ENCODE measurements around the gene MCCC1. TPM values are rescaled to one million over a fixed set of nuclear protein-coding genes. Genes with fewer than 3 reads are reported as not detected.
A peak's percentile ranks its signal among the peaks of the same experiment; 100 is the strongest.

The MCCC1 gene
- total RNA-seq, 1 experiment from 2014 or later = 61.7 TPM

DNA sequence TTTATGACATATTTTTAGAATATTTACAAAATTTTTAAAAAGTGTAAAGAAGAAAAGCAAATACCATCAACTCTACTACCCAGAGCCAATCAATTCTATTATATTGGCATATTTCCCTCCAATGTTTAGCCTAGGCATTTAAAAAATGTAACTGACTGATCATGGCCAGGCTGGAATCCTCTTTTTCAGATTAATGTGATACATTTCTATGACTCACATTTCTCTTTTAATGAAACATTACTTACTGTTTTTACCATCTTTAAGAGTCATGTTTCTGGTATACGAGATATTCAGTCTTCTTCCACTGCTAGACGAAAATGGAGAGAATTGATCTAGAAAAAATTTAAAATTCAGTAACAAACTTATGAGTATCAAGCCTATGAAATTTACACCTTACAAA lies 65.5 kb downstream of the MCCC1 start:
- Histone ChIP-seq H3K27me3 (ENCODE audit: low read length) (no peaks in the 10 kb centered on the region), H3K27ac (ENCODE audit: low read length) (no peak overlapping the region), H3K9me2 (replicated peaks; ENCODE audit: insufficient read depth, low read length) (no peaks in the 10 kb centered on the region), H3K36me3 (ENCODE audit: insufficient read depth, low read length) (peaks cover 52% of the 10 kb centered on the region), H3K9me3 (ENCODE audit: low read length) (no peaks in the 10 kb centered on the region), H3K4me2 (ENCODE audit: low read depth, low read length, poor library complexity, severe bottlenecking) (no peak overlapping the region), H3K9ac (ENCODE audit: low read length) (no peak overlapping the region), H3K4me1 (ENCODE audit: low read length) (no peaks in the 10 kb centered on the region), H4K20me1 (ENCODE audit: insufficient read depth, low read depth, low read length) (no peaks in the 10 kb centered on the region), H3K79me2 (ENCODE audit: low read length) (no peaks in the 10 kb centered on the region), H2AFZ (ENCODE audit: low read length) (no peak overlapping the region), H3K4me3 (ENCODE audit: low read length) (no peak overlapping the region)
- no peak for DNase-seq

DNA sequence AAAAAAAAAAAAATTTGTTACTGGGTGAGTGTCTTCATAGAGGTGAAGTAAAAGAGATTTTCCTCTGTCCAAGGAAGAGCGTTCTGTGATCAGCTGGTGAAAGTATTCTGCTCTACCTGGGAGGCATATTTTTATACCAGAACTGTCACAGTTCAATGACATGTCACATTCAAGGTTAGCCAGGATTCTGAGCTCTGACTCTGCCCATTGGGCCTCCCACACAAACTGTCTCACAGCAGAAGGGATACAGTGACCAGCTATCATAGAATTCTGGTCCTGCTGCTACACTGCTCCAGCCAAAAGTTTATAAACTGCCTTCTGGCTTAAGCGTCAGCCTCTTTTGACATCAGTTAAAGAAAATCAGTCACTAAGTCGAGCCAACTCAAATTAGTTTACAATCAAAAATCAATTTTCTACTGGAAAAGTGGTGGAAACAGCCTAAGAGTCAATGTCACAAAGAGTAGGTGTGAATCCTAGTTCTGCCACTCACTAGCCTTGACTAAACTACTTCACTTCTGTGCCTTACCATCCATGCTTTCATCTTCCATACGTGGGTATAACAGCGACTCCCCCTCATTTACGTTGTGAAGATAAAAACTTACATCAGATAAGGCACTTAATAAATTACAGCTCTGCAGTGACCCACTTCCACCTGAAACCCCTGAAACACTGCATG lies 66.3 kb downstream of the MCCC1 start:
- Histone ChIP-seq H3K79me2 (ENCODE audit: low read length) (no peaks in the 10 kb centered on the region), H3K4me2 (ENCODE audit: low read depth, low read length, poor library complexity, severe bottlenecking) (no peak overlapping the region), H3K9ac (ENCODE audit: low read length) (no peak overlapping the region), H3K9me2 (replicated peaks; ENCODE audit: insufficient read depth, low read length) (no peaks in the 10 kb centered on the region), H3K4me1 (ENCODE audit: low read length) (no peaks in the 10 kb centered on the region), H3K9me3 (ENCODE audit: low read length) (no peaks in the 10 kb centered on the region), H3K4me3 (ENCODE audit: low read length) (no peak overlapping the region), H3K27ac (ENCODE audit: low read length) (no peak overlapping the region), H3K36me3 (ENCODE audit: insufficient read depth, low read length) (peaks cover 53% of the 10 kb centered on the region), H4K20me1 (ENCODE audit: insufficient read depth, low read depth, low read length) (no peaks in the 10 kb centered on the region), H2AFZ (ENCODE audit: low read length) (no peak overlapping the region), H3K27me3 (ENCODE audit: low read length) (no peaks in the 10 kb centered on the region)
- DNase-seq = no peak

DNA sequence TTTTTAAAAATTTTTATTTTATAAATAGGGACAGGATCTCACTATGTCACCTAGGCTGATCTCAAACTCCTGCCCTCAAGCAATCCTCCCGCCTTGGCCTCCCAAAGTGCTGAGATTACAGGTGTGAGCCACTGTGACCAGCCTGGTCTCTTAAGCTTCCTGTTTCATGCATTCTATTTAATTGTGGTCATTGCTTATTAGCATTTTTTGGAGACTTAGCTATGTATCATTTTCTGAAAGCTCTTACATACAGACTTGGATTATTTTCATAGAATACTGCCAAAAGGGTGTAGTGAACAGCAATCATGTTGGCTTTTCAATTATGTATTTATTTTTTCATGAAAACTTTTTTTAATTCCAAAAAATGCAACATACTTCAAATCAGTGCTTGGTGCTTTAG lies 67.5 kb downstream of the MCCC1 start:
- H2AFZ ChIP-seq (ENCODE audit: low read length) = no peak overlapping the region
- H3K36me3 ChIP-seq (ENCODE audit: insufficient read depth, low read length) = peaks cover 46% of the 10 kb centered on the region

DNA sequence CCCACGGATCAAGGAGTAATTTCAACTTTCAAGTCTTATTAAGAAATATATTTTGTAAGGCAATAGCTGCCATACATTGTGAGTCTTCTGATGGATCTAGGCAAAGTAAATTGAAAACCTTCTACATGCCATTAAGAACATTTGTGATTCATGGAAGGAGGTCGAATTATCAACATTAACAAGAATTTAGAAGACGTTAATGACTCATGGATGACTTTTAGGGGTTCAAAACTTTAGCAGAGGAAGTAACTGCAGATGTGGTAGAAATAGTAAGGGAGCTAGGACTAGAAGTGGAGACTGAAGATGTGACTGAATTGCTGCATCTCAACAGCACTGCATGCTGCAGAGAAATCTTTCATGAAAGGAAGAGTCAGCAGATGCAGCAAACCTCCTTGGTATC lies 70.9 kb downstream of the MCCC1 start:
- peaks cover 57% of the 10 kb centered on the region for H3K36me3 ChIP-seq (ENCODE audit: insufficient read depth, low read length)
- no peak overlapping the region for H3K4me3 ChIP-seq (ENCODE audit: low read length)
- H3K9ac ChIP-seq (ENCODE audit: low read length) = no peak overlapping the region
- no peaks in the 10 kb centered on the region for H3K9me3 ChIP-seq (ENCODE audit: low read length)
- H3K79me2 ChIP-seq (ENCODE audit: low read length) = no peaks in the 10 kb centered on the region
- no peaks in the 10 kb centered on the region for H3K9me2 ChIP-seq (replicated peaks; ENCODE audit: insufficient read depth, low read length)
- DNase-seq = no peak
- no peaks in the 10 kb centered on the region for H4K20me1 ChIP-seq (ENCODE audit: insufficient read depth, low read depth, low read length)
- H3K27ac ChIP-seq (ENCODE audit: low read length) = no peak overlapping the region
- H3K4me1 ChIP-seq (ENCODE audit: low read length) = no peaks in the 10 kb centered on the region
- H3K27me3 ChIP-seq (ENCODE audit: low read length) = no peaks in the 10 kb centered on the region
- no peak overlapping the region for H3K4me2 ChIP-seq (ENCODE audit: low read depth, low read length, poor library complexity, severe bottlenecking)
- no peak overlapping the region for H2AFZ ChIP-seq (ENCODE audit: low read length)

More for the DNA sequence above, 67.5 kb downstream of the MCCC1 start:
- Histone ChIP-seq H4K20me1 (ENCODE audit: insufficient read depth, low read depth, low read length) (no peaks in the 10 kb centered on the region), H3K9ac (ENCODE audit: low read length) (no peak overlapping the region), H3K79me2 (ENCODE audit: low read length) (no peaks in the 10 kb centered on the region), H3K27me3 (ENCODE audit: low read length) (no peaks in the 10 kb centered on the region), H3K4me1 (ENCODE audit: low read length) (no peaks in the 10 kb centered on the region), H3K9me2 (replicated peaks; ENCODE audit: insufficient read depth, low read length) (no peaks in the 10 kb centered on the region), H3K4me3 (ENCODE audit: low read length) (no peak overlapping the region), H3K9me3 (ENCODE audit: low read length) (no peaks in the 10 kb centered on the region), H3K4me2 (ENCODE audit: low read depth, low read length, poor library complexity, severe bottlenecking) (no peak overlapping the region), H3K27ac (ENCODE audit: low read length) (no peak overlapping the region)
- no peak for DNase-seq

DNA sequence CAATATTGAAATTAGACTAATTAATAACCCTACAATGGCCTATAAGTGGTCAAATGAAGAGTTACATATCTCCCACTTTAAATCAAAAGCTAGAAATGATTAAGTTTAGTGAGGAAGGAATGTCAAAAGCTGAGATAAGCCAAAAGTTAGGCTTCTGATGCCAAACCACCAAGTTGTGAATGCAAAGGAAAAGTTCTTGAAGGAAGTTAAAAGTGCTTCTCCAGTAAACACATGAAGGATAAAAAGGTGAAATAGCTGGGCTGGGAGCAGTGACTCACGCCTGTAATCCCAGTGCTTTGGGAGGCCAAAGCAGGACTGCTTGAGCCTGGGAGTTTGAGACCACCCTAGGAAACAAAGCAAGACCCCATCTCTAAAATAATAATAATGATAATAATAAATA lies 72.0 kb downstream of the MCCC1 start:
- no peak for DNase-seq
- H3K4me1 ChIP-seq (ENCODE audit: low read length) = no peaks in the 10 kb centered on the region
- no peak overlapping the region for H3K27ac ChIP-seq (ENCODE audit: low read length)
- no peaks in the 10 kb centered on the region for H3K9me2 ChIP-seq (replicated peaks; ENCODE audit: insufficient read depth, low read length)
- H3K4me2 ChIP-seq (ENCODE audit: low read depth, low read length, poor library complexity, severe bottlenecking) = no peak overlapping the region
- no peaks in the 10 kb centered on the region for H3K79me2 ChIP-seq (ENCODE audit: low read length)
- no peaks in the 10 kb centered on the region for H3K9me3 ChIP-seq (ENCODE audit: low read length)
- H3K36me3 ChIP-seq (ENCODE audit: insufficient read depth, low read length) = peaks cover 60% of the 10 kb centered on the region
- no peak overlapping the region for H3K4me3 ChIP-seq (ENCODE audit: low read length)
- no peaks in the 10 kb centered on the region for H4K20me1 ChIP-seq (ENCODE audit: insufficient read depth, low read depth, low read length)
- no peak overlapping the region for H2AFZ ChIP-seq (ENCODE audit: low read length)
- H3K9ac ChIP-seq (ENCODE audit: low read length) = no peak overlapping the region
- H3K27me3 ChIP-seq (ENCODE audit: low read length) = no peaks in the 10 kb centered on the region

DNA sequence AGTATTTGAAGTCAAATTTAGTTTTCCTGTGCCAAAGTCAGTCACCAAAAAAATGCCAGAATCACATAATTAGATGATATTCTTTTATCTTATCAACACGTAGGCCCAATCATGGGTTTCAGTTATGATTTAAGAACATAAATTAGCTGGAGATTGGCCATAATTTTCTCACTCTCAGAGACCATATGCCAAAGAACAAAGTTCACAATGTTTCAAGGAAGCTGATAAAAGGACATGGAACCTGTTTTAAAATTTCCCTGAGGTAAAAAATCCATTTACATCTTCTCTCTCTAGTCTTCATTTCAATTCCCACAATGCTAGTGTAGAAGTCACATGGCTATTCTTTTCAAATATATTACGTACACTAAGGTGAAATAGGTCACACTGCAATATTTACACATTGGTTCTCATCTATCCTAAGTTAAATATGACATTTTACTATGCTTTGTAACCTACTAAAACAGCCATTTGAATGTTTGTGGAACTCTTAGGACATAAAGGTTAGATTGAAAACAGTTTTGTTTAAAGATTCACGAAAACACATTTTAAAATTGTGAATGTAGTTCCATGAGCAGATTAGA lies 76.3 kb downstream of the MCCC1 start:
- H3K9me2 ChIP-seq (replicated peaks; ENCODE audit: insufficient read depth, low read length) = no peaks in the 10 kb centered on the region
- no peak for DNase-seq
- no peaks in the 10 kb centered on the region for H3K9me3 ChIP-seq (ENCODE audit: low read length)
- H3K27ac ChIP-seq (ENCODE audit: low read length) = no peak overlapping the region
- H3K36me3 ChIP-seq (ENCODE audit: insufficient read depth, low read length) = peaks cover 61% of the 10 kb centered on the region
- no peak overlapping the region for H3K4me3 ChIP-seq (ENCODE audit: low read length)
- H2AFZ ChIP-seq (ENCODE audit: low read length) = no peak overlapping the region
- H3K79me2 ChIP-seq (ENCODE audit: low read length) = no peaks in the 10 kb centered on the region
- H3K9ac ChIP-seq (ENCODE audit: low read length) = no peak overlapping the region
- no peaks in the 10 kb centered on the region for H3K4me1 ChIP-seq (ENCODE audit: low read length)
- no peaks in the 10 kb centered on the region for H3K27me3 ChIP-seq (ENCODE audit: low read length)
- no peaks in the 10 kb centered on the region for H4K20me1 ChIP-seq (ENCODE audit: insufficient read depth, low read depth, low read length)
- H3K4me2 ChIP-seq (ENCODE audit: low read depth, low read length, poor library complexity, severe bottlenecking) = no peak overlapping the region

DNA sequence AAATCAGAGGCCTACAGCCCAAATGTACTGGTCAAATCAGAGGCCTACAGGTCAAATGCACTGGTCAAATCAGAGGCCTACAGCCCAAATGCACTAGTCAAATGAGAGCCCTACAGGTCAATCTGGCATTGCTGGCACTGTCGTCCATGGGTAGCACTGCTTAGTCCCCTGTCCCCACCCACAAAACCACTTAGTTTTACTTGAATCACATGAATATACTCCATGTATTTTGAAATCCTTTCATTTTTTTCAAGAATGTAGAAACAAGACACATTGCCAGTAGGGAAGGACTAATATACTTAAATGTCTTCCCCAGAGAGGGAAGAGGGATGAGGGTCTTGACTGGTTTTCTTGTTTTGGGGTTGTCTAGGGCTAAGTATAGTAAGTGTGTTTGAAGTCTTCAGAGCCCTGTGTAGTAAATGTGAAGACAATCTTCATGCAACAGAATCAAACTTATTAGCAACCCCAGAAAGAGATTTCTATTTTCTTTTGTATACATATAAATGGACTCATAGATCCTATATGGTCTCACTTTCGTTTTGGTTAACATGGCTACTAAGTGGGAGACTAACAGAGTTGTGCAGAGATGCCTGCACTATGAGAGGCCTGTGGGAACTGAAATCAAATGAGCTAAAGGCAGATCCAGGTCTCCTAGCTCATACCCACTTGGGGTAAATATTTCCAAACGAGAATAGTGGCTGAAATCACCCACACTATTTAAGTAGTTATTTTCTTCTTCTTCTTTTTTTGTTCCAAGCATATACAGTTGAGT lies 80.7 kb downstream of the MCCC1 start:
- Histone ChIP-seq H4K20me1 (ENCODE audit: insufficient read depth, low read depth, low read length) (no peaks in the 10 kb centered on the region), H3K79me2 (ENCODE audit: low read length) (no peaks in the 10 kb centered on the region)

DNA sequence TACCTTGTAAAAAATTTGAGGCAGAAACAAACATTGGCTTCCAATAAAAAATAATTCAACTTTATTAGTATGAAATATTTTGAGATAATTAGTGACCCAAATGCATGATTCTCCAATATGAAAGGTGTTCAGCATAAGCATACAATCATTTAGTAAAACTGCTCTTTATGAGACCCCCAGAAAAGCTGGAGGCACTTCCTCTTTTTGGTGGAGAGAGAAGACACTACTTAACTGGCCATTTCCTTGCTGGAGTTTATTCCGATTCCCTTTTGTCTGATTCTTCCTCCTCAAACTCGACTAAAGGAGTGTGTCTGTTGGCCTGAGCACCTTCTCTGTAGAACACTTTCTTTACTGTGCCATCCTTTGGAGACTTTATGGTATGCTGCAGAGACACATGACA lies 84.1 kb downstream of the MCCC1 start:
- Histone ChIP-seq H3K9me3 (ENCODE audit: low read length) (no peaks in the 10 kb centered on the region), H4K20me1 (ENCODE audit: insufficient read depth, low read depth, low read length) (no peaks in the 10 kb centered on the region), H3K27ac (ENCODE audit: low read length) (no peak overlapping the region), H2AFZ (ENCODE audit: low read length) (no peak overlapping the region), H3K36me3 (ENCODE audit: insufficient read depth, low read length) (peaks cover 36% of the 10 kb centered on the region), H3K79me2 (ENCODE audit: low read length) (no peaks in the 10 kb centered on the region), H3K4me2 (ENCODE audit: low read depth, low read length, poor library complexity, severe bottlenecking) (no peak overlapping the region), H3K9me2 (replicated peaks; ENCODE audit: insufficient read depth, low read length) (no peaks in the 10 kb centered on the region), H3K4me3 (ENCODE audit: low read length) (no peak overlapping the region), H3K27me3 (ENCODE audit: low read length) (no peaks in the 10 kb centered on the region), H3K9ac (ENCODE audit: low read length) (no peak overlapping the region), H3K4me1 (ENCODE audit: low read length) (no peaks in the 10 kb centered on the region)
- DNase-seq = no peak

More for the DNA sequence above, 80.7 kb downstream of the MCCC1 start:
- H3K4me1 ChIP-seq (ENCODE audit: low read length) = no peaks in the 10 kb centered on the region
- no peak overlapping the region for H3K4me2 ChIP-seq (ENCODE audit: low read depth, low read length, poor library complexity, severe bottlenecking)
- no peaks in the 10 kb centered on the region for H3K27me3 ChIP-seq (ENCODE audit: low read length)
- DNase-seq = peak; percentile 60
- H3K36me3 ChIP-seq (ENCODE audit: insufficient read depth, low read length) = peaks cover 65% of the 10 kb centered on the region
- no peaks in the 10 kb centered on the region for H3K9me3 ChIP-seq (ENCODE audit: low read length)
- H3K9ac ChIP-seq (ENCODE audit: low read length) = no peak overlapping the region
- no peak overlapping the region for H3K4me3 ChIP-seq (ENCODE audit: low read length)
- H3K9me2 ChIP-seq (replicated peaks; ENCODE audit: insufficient read depth, low read length) = no peaks in the 10 kb centered on the region
- H2AFZ ChIP-seq (ENCODE audit: low read length) = no peak overlapping the region
- no peak overlapping the region for H3K27ac ChIP-seq (ENCODE audit: low read length)

Data from Karpas-422 (cell line).